Esophagus muscularis mucosa (tissue), 3 donors: ENCODE measurements around the gene GRIK4.

Experiments
- CTCF ChIP-seq, 3 experiments: fragments of 200-600 bp in 2 of 3; fragments of 450-650 bp in 1 of 3; sonication (generic) in 2 of 3; IDR thresholded peaks; one replicate each; pipeline ENCODE4 v1.5.1; 2017 to 2019; ENCODE audit warnings: antibody characterized with exemption in 3 of 3, mild to moderate bottlenecking in 2 of 3, moderate library complexity in 1 of 3
- POLR2A ChIP-seq: fragments of 450-650 bp; IDR thresholded peaks from one replicate; pipeline ENCODE4 v1.6.1; 2017; ENCODE audit warnings: antibody characterized with exemption, moderate library complexity, mild to moderate bottlenecking, low read depth
- POLR2AphosphoS5 ChIP-seq, 2 donors: sonication (generic); formaldehyde crosslinking; IDR thresholded peaks; one replicate each; pipeline ENCODE4 v1.6.1; 2017; ENCODE audit warnings: antibody characterized with exemption in 2 of 2

- TF ChIP-seq POLR2AphosphoS5 (IDR thresholded peaks at IDR 0.05) (no peak), POLR2A (no peak), CTCF (IDR thresholded peaks at IDR 0.05) (no peak)
Measured at GRCh38 chr11:121024989-121025388, 513.4 kb downstream of the GRIK4 start.
